Activated naive CD8-positive, alpha-beta T cell treated with anti-CD3 and anti-CD28 coated beads, Interleukin-2, amount 10 ng/mL, durations not matched to agents 7 days and 5 days (primary cell): Measurements from ENCODE around the gene EXOC4. TPM values are rescaled to one million over a fixed set of nuclear protein-coding genes. Genes with fewer than 3 reads are reported as not detected.

ENCODE experiments used
- ATAC-seq: fragments of 150-1000 bp; cut with Tn5 transposase; one replicate; pipeline ENCODE4 v1.10.0; 2021; ENCODE audit warnings: low read depth, moderate library complexity
- POLR2A ChIA-PET: fragments of 350-600 bp; sonication (Branson Sonifier 250); formaldehyde crosslinking; loops from one replicate; lab custom pipeline; 2021; ENCODE audit warnings: antibody characterized with exemption; lab: Charles Lee
- DNase-seq: peaks from one replicate; pipeline ENCODE4 v3.0.0; 2021
- H3K27ac Mint-ChIP-seq: one replicate; pipeline ENCODE4 v1.8.0; 2022; ENCODE audit warnings: mild to moderate bottlenecking, mixed read lengths
- H3K27me3 Mint-ChIP-seq: one replicate; pipeline ENCODE4 v1.8.0; 2022; ENCODE audit warnings: mild to moderate bottlenecking, moderate library complexity, mixed read lengths
- H3K36me3 Mint-ChIP-seq: one replicate; pipeline ENCODE4 v1.8.0; 2021; ENCODE audit warnings: mild to moderate bottlenecking, mixed read lengths
- H3K4me1 Mint-ChIP-seq: one replicate; pipeline ENCODE4 v1.8.0; 2021; ENCODE audit warnings: mixed read lengths
- H3K4me3 Mint-ChIP-seq: one replicate; pipeline ENCODE4 v1.8.0; 2022; ENCODE audit warnings: mild to moderate bottlenecking, moderate library complexity, mixed read lengths
- H3K9me3 Mint-ChIP-seq: one replicate; pipeline ENCODE4 v1.8.0; 2021; ENCODE audit warnings: mixed read lengths
- total RNA-seq, 2 experiments: library from RNA; stranded (reverse); gene quantifications; one replicate each; pipeline ENCODE4 v1.2.3, GENCODE V29; 2021

Gene EXOC4
- total RNA-seq, 2 experiments from 2014 or later = 73.1 to 73.7 TPM

- H3K36me3 Mint-ChIP-seq = peaks cover 1% of the 10 kb centered on the region
- no peaks in the 10 kb centered on the region for H3K27me3 Mint-ChIP-seq
- DNase-seq (no peak), ATAC-seq (no peak)
- no peak overlapping the region for H3K27ac Mint-ChIP-seq
- H3K4me1 Mint-ChIP-seq = peaks cover 9% of the 10 kb centered on the region
- POLR2A ChIA-PET = no interaction called here
- H3K4me3 Mint-ChIP-seq = no peak overlapping the region
- H3K9me3 Mint-ChIP-seq = no peaks in the 10 kb centered on the region
Observed at GRCh38 chr7:133699386-133699785, 446.5 kb downstream of the EXOC4 start.

DNA sequence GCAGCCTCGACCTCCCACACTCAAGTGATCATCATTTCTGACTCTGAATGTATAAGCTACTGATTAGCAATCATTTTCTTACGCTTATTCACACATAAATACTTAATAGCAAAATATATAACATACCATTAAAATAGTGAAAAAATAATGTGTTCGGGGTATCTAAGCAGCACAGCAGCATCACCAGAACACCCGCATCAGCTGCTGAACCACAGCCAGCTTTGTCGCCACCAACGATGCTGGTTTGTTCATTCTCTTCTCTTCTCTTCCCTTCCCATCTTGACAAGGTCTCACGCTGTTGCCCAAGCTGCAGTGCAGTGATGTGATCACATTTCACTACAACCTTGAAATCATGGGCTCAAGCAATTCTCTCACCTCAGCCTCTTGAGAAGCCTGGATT, 449.2 kb downstream of the EXOC4 start:
- no peak for ATAC-seq
- Mint-ChIP-seq H3K4me3 (no peak overlapping the region), H3K27me3 (no peaks in the 10 kb centered on the region), H3K36me3 (no peaks in the 10 kb centered on the region), H3K27ac (no peak overlapping the region), H3K9me3 (no peaks in the 10 kb centered on the region), H3K4me1 (peaks cover 4% of the 10 kb centered on the region)
- DNase-seq = no peak
- POLR2A ChIA-PET = no interaction called here

- POLR2A ChIA-PET = no interaction called here
- Mint-ChIP-seq H3K9me3 (no peaks in the 10 kb centered on the region), H3K36me3 (no peaks in the 10 kb centered on the region), H3K27ac (no peak overlapping the region), H3K27me3 (no peaks in the 10 kb centered on the region), H3K4me3 (no peak overlapping the region), H3K4me1 (peaks cover 4% of the 10 kb centered on the region)
- no peak for ATAC-seq
- DNase-seq = no peak
Observed at GRCh38 chr7:133702960-133703359, 450.1 kb downstream of the EXOC4 start.

DNA sequence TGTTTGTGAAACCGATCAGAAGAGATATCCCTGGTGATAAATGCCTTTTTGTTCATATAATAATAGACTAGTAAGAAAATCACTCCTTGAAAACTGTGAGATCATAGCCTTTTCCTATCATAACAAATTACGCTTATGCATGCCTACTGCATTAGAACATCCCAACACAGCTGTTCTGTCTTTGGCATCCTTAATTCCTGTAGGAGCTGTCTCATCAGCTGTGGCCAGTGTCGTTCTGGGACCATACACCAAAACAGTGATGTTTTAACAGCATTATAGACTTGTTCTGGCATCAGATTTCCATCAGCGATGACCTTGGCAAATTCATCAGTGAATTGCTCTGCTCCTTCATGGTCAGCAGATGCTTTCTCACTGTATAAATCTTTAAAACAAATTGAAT, 450.7 kb downstream of the EXOC4 start:
- Mint-ChIP-seq H3K4me3 (no peak overlapping the region), H3K27ac (no peak overlapping the region), H3K27me3 (no peaks in the 10 kb centered on the region), H3K4me1 (peaks cover 4% of the 10 kb centered on the region), H3K9me3 (peaks cover 2% of the 10 kb centered on the region), H3K36me3 (no peaks in the 10 kb centered on the region)
- ATAC-seq = no peak
- no peak for DNase-seq
- POLR2A ChIA-PET = no interaction called here

- DNase-seq = no peak
- POLR2A ChIA-PET = no interaction called here
- no peaks in the 10 kb centered on the region for H3K36me3 Mint-ChIP-seq
- no peak for ATAC-seq
- H3K9me3 Mint-ChIP-seq = peaks cover 2% of the 10 kb centered on the region
- no peak overlapping the region for H3K4me3 Mint-ChIP-seq
- H3K4me1 Mint-ChIP-seq = peaks cover 6% of the 10 kb centered on the region
- no peak overlapping the region for H3K27ac Mint-ChIP-seq
- no peaks in the 10 kb centered on the region for H3K27me3 Mint-ChIP-seq
Observed at GRCh38 chr7:133704453-133704852, 451.6 kb downstream of the EXOC4 start.

GRCh38 chr7:133705596-133705995, 452.7 kb downstream of the EXOC4 start:
- H3K9me3 Mint-ChIP-seq = peaks cover 2% of the 10 kb centered on the region

DNA sequence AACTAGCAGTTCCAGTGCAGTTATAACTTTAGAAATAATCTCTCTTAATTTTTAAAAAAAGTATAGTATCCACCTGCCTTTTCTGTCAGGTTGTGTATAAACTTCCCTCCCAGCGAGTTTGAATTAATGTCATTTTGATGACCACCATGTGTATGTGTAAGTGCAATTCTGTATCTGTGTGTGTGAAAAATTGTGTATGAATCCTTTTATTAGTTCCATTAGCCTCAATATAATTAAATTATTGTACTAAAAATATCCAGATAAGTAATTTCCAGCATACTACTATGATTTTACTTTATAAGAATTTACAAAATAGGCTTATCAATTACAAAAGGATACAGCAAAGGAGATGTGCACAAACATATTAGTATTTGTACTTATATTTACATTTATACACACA, 453.1 kb downstream of the EXOC4 start:
- peaks cover 3% of the 10 kb centered on the region for H3K9me3 Mint-ChIP-seq
- no peak overlapping the region for H3K4me3 Mint-ChIP-seq
- no peak for DNase-seq
- no peak overlapping the region for H3K27ac Mint-ChIP-seq
- no peak for ATAC-seq
- no peaks in the 10 kb centered on the region for H3K27me3 Mint-ChIP-seq
- H3K36me3 Mint-ChIP-seq = no peaks in the 10 kb centered on the region
- peaks cover 7% of the 10 kb centered on the region for H3K4me1 Mint-ChIP-seq
- POLR2A ChIA-PET = no interaction called here

More at GRCh38 chr7:133705596-133705995, 452.7 kb downstream of the EXOC4 start:
- H3K4me3 Mint-ChIP-seq = no peak overlapping the region
- ATAC-seq (no peak), DNase-seq (no peak)
- peaks cover 7% of the 10 kb centered on the region for H3K4me1 Mint-ChIP-seq
- H3K27me3 Mint-ChIP-seq = no peaks in the 10 kb centered on the region
- no peaks in the 10 kb centered on the region for H3K36me3 Mint-ChIP-seq
- H3K27ac Mint-ChIP-seq = no peak overlapping the region
- POLR2A ChIA-PET = no interaction called here

DNA sequence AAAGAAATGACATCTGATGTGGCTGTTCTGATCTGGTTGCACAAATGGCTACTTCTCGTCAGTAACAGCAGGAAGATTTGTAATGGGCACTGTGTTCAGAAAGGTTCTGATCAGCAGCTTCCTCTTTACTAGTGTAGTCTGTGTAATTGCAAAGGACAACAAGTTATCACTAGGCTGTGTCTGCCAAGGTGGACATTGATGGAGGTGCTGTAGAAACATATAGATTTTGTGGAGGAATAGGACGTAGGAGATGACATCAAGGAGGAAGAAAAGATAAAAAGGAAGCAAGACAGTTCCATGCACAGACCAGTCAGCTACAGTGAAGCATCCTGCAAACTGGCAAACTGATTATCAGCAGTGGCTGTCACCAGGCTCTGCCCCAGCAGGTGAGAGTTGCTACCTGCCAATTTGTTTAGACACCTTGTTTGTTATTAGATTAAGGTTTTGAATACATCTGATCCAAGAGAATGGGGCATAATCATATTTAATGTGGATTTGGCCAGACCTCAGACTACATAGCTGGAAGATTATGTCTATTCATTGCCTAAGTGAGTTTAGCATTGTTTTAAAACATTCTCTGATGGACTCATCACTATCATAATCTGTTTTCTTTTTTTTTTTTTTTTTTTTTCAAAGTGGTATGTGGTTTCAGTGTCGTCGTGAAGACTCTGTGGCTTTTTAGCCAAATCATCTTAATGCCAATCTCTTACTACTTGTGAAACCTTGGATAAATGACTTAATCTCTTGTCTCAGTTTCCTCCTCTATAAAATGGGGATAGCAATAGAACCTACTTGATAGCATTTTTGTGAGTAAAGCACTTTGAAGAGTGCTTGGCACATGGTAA, 456.4 kb downstream of the EXOC4 start:
- Mint-ChIP-seq H3K9me3 (peaks cover 6% of the 10 kb centered on the region), H3K27ac (no peak overlapping the region), H3K4me1 (peaks cover 7% of the 10 kb centered on the region), H3K27me3 (no peaks in the 10 kb centered on the region), H3K4me3 (no peak overlapping the region), H3K36me3 (no peaks in the 10 kb centered on the region)
- POLR2A ChIA-PET = no interaction called here
- no peak for DNase-seq
- ATAC-seq = no peak

- no peaks in the 10 kb centered on the region for H3K27me3 Mint-ChIP-seq
- no peaks in the 10 kb centered on the region for H3K36me3 Mint-ChIP-seq
- H3K4me3 Mint-ChIP-seq = no peak overlapping the region
- peaks cover 6% of the 10 kb centered on the region for H3K9me3 Mint-ChIP-seq
- H3K4me1 Mint-ChIP-seq = peaks cover 7% of the 10 kb centered on the region
- DNase-seq = no peak
- POLR2A ChIA-PET = no interaction called here
- ATAC-seq = no peak
- H3K27ac Mint-ChIP-seq = no peak overlapping the region
Observed at GRCh38 chr7:133712544-133712943, 459.7 kb downstream of the EXOC4 start.

DNA sequence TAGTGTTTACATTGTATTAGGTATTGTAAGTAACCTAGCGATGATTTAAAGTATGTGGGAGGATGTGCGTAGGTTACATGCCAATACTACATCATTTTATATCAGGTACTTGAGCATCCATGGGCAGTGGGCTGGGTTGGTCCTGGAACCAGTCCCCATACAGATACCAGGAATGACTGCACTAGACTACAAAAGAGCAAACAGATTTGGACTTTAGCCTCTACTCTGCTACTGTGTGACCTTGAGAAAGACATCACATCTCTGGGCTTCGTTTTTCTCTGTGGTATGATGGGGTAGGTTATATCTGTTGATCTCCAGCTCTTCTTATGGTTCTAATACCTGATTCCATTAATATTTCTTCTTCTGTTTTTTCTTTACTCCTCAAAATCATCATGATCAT, 461.8 kb downstream of the EXOC4 start:
- no peak overlapping the region for H3K27ac Mint-ChIP-seq
- H3K36me3 Mint-ChIP-seq = peaks cover under 1% of the 10 kb centered on the region
- ATAC-seq = no peak
- H3K4me1 Mint-ChIP-seq = peaks cover under 1% of the 10 kb centered on the region
- no peak for DNase-seq
- peaks cover 7% of the 10 kb centered on the region for H3K9me3 Mint-ChIP-seq
- no peaks in the 10 kb centered on the region for H3K27me3 Mint-ChIP-seq
- POLR2A ChIA-PET = no interaction called here
- H3K4me3 Mint-ChIP-seq = no peak overlapping the region

DNA sequence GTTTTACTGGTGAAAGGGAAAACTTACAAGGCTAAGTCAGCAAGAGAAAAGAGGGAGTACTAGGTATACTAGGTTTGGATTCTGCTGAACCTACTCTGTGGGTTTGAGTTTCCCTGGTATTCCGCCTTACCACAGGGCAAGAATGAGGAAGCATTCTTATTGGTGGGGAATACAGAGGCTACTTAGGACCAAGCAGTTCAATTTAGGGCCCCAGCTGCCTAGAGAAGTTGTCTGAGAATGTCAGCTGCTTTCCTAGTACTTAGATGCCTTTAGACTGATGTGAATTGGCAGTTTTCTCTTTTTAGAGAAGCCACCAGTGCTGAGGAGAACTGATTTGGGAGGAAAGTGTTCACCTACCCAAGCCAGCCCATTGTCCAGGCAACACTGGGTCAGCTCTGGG, 465.3 kb downstream of the EXOC4 start:
- Mint-ChIP-seq H3K4me3 (no peak overlapping the region), H3K27ac (no peak overlapping the region), H3K9me3 (peaks cover 9% of the 10 kb centered on the region), H3K27me3 (no peaks in the 10 kb centered on the region), H3K36me3 (peaks cover 3% of the 10 kb centered on the region), H3K4me1 (no peaks in the 10 kb centered on the region)
- POLR2A ChIA-PET = no interaction called here
- DNase-seq = no peak
- no peak for ATAC-seq

DNA sequence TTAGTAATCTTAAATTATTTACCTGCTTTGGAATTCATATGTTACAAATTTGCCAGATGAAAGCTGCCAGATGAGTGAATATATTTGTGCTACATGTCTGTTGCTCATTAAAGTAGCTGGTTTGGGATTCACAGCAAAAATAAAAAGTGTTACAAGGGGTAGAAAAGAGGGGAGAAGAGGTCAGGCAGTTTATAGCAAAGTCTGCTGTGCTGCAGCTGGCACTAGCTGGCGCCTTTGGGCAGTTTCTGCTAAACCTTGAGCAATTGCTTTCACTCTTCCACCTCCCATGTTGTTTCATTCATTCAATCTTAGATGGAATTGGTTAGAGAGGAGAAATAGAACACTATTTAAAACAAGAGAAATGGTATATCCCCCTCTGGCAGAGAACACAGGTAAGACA, 470.2 kb downstream of the EXOC4 start:
- ATAC-seq = no peak
- peaks cover 3% of the 10 kb centered on the region for H3K36me3 Mint-ChIP-seq

DNA sequence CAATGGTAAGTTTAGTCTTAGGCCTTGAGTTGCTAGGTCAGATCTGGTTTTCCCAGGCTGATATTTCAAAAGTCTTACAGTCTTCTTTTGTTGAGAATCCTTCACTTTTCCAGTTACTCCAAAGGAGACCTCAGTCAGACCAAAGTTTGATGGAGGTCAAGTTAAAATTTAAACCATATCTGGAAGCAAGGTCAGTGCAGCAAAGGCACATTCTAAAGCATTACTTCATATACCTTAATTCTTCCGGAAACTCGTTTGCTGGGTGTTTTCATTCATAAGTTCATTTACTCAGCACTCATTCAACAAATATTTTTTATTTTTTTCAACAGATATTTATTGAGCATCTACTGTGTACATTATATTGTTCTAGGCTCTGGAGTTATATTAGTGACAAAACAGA, 471.3 kb downstream of the EXOC4 start:
- Mint-ChIP-seq H3K4me3 (no peak overlapping the region), H3K4me1 (no peaks in the 10 kb centered on the region), H3K27me3 (no peaks in the 10 kb centered on the region), H3K9me3 (peaks cover 5% of the 10 kb centered on the region), H3K36me3 (peaks cover 3% of the 10 kb centered on the region), H3K27ac (no peak overlapping the region)
- POLR2A ChIA-PET = no interaction called here
- no peak for DNase-seq
- no peak for ATAC-seq

More for the DNA sequence above, 470.2 kb downstream of the EXOC4 start:
- H3K9me3 Mint-ChIP-seq = peaks cover 8% of the 10 kb centered on the region
- no peak for DNase-seq
- no peak overlapping the region for H3K4me3 Mint-ChIP-seq
- no peaks in the 10 kb centered on the region for H3K27me3 Mint-ChIP-seq
- POLR2A ChIA-PET = no interaction called here
- H3K27ac Mint-ChIP-seq = no peak overlapping the region
- H3K4me1 Mint-ChIP-seq = no peaks in the 10 kb centered on the region

DNA sequence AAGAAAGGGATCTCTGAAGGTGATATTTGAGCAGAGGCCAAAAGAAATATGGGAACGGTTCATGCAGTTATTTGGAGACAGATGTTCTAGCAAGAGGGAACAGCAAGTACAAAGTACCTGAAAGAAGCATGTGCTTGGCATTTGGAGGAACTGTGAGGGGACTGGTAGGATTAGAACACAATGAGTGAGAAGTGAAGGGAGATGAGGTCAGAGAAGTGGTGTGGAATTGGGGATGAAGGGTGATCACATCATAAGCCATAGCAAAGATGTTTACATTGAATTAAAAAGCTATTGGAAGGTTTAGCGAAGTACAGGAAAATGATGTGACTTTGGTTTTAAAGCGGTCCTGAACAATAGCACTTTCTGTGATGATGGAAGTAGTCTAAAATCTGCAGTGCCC, 471.8 kb downstream of the EXOC4 start:
- H3K27ac Mint-ChIP-seq = no peak overlapping the region
- no peak overlapping the region for H3K4me3 Mint-ChIP-seq
- no peak for DNase-seq
- no peaks in the 10 kb centered on the region for H3K4me1 Mint-ChIP-seq
- no peak for ATAC-seq
- H3K36me3 Mint-ChIP-seq = peaks cover 3% of the 10 kb centered on the region
- POLR2A ChIA-PET = no interaction called here
- no peaks in the 10 kb centered on the region for H3K27me3 Mint-ChIP-seq
- H3K9me3 Mint-ChIP-seq = peaks cover 5% of the 10 kb centered on the region
